K562 (cell line): ENCODE data around the gene ODC1. TPM values are rescaled to one million over a fixed set of nuclear protein-coding genes. Genes with fewer than 3 reads are reported as not detected.
A peak's percentile ranks its signal among the peaks of the same experiment; 100 is the strongest.

Experiments used
- ATF3 ChIP-seq, 2 experiments: fragments of 450-650 bp in 1 of 2; sonication (generic) in 1 of 2; formaldehyde crosslinking in 1 of 2; IDR thresholded peaks in 1 of 2; conservative IDR thresholded peaks in 1 of 2; 2 replicates each; pipeline versions ENCODE4 v1.6.1 to v1.8.1; 2016 to 2023; ENCODE audit warnings: mild to moderate bottlenecking in 2 of 2, moderate library complexity in 2 of 2, inconsistent platforms in 1 of 2, missing genetic modification reagents in 1 of 2
- CCNT2 ChIP-seq: IDR thresholded peaks from 2 replicates; pipeline ENCODE4 v1.6.1; 2011; ENCODE audit warnings: borderline replicate concordance, low read depth, mild to moderate bottlenecking, moderate library complexity, mixed read lengths, low read length; ENCODE audit not compliant: insufficient read length; ENCODE audit errors: extremely low read depth
- CREB1 ChIP-seq, 2 experiments: sonication (generic) in 1 of 2; formaldehyde crosslinking in 1 of 2; IDR thresholded peaks; 2 replicates each; pipeline versions ENCODE4 v1.6.1 to v1.8.0; 2012 to 2022; ENCODE audit warnings: inconsistent platforms in 1 of 2, mild to moderate bottlenecking in 1 of 2, missing genetic modification reagents in 1 of 2, moderate library complexity in 1 of 2
- ERF ChIP-seq: fragments of 450-650 bp; formaldehyde crosslinking; IDR thresholded peaks from 2 replicates; pipeline ENCODE4 v1.4.0; 2020; ENCODE audit warnings: mild to moderate bottlenecking, mixed read lengths
- GABPB1 ChIP-seq: sonication (generic); formaldehyde crosslinking; IDR thresholded peaks from 2 replicates; pipeline ENCODE4 v1.8.0; 2022; ENCODE audit warnings: mild to moderate bottlenecking, missing genetic modification reagents
- GTF2F1 ChIP-seq: IDR thresholded peaks from 2 replicates; pipeline ENCODE4 v1.6.1; 2011; ENCODE audit warnings: low read depth, low read length, improper control_type of control experiment
- JUND ChIP-seq, 2 experiments: IDR thresholded peaks; 2 replicates in 1 of 2; 3 replicates in 1 of 2; pipeline ENCODE4 v1.6.1; 2011; ENCODE audit warnings: borderline replicate concordance in 2 of 2, low read depth in 2 of 2, low read length in 2 of 2, improper control_type of control experiment in 1 of 2, missing biosample characterization in 1 of 2, missing genetic modification characterization in 1 of 2, missing genetic modification reagents in 1 of 2
- MXI1 ChIP-seq: IDR thresholded peaks from 2 replicates; pipeline ENCODE4 v1.6.1; 2011; ENCODE audit warnings: low read depth, mild to moderate bottlenecking, improper control_type of control experiment, low read length
- MYC ChIP-seq, 2 experiments: fragments of 250-450 bp in 1 of 2; sonication (Bioruptor Pico) in 1 of 2; IDR thresholded peaks; 2 replicates each; pipeline versions ENCODE4 v1.5.1 to v1.6.1; 2012 to 2021; ENCODE audit warnings: low read depth in 2 of 2, borderline replicate concordance in 1 of 2, improper control_type of control experiment in 1 of 2, low read length in 1 of 2, mild to moderate bottlenecking in 1 of 2, moderate library complexity in 1 of 2
- PTTG1 ChIP-seq: fragments of 450-650 bp; IDR thresholded peaks from 2 replicates; pipeline ENCODE4 v1.6.1; 2016; ENCODE audit warnings: low read depth, mild to moderate bottlenecking, missing genetic modification characterization, missing compliant biosample characterization
- RBBP5 ChIP-seq: fragments of 200-600 bp; sonication (generic); IDR thresholded peaks from 2 replicates; pipeline ENCODE4 v1.6.1; 2012; ENCODE audit warnings: borderline replicate concordance, mild to moderate bottlenecking, low read length, control low read depth, inconsistent platforms; ENCODE audit not compliant: insufficient read depth, poor library complexity, severe bottlenecking
- ZBTB17 ChIP-seq: fragments of 450-650 bp; formaldehyde crosslinking; IDR thresholded peaks from 2 replicates; pipeline ENCODE4 v1.4.0; 2020; ENCODE audit warnings: mild to moderate bottlenecking
- ZBTB9 ChIP-seq: fragments of 450-650 bp; formaldehyde crosslinking; IDR thresholded peaks from 2 replicates; pipeline ENCODE4 v1.4.0; 2020; ENCODE audit warnings: mild to moderate bottlenecking, moderate library complexity
- ZNF24 ChIP-seq: fragments of 450-650 bp; IDR thresholded peaks from 2 replicates; pipeline ENCODE4 v1.6.1; 2016
- ZNF449 ChIP-seq: fragments of 250-450 bp; sonication (Bioruptor Pico); IDR thresholded peaks from 2 replicates; pipeline ENCODE4 v1.8.0; 2022; ENCODE audit warnings: moderate library complexity, mild to moderate bottlenecking, inconsistent platforms
- ZNF592 ChIP-seq: fragments of 450-650 bp; IDR thresholded peaks from 2 replicates; pipeline ENCODE4 v1.6.1; 2017; ENCODE audit warnings: antibody characterized with exemption, mild to moderate bottlenecking
- polyA plus RNA-seq, 8 experiments: library from polyadenylated mRNA; depleted of rRNA in 4 of 8; stranded (reverse) in 5 of 8; unstranded in 3 of 8; fragments of >200 nt; fragmentation: Nextera tagmentation in 2 of 8; fragmentation: Illumina TruSeq in 1 of 8; extraction: Ambion mirVana in 2 of 8; extraction: Trizol in 1 of 8; gene quantifications; 2 replicates each; pipeline versions ENCODE4 v1.2.1 to v1.2.3, GENCODE V29; 2011 to 2014; ENCODE audit warnings: inconsistent platforms in 1 of 8, missing spikeins in 1 of 8
- total RNA-seq, 7 experiments: library from RNA; depleted of rRNA in 6 of 7; stranded (reverse); fragments of >200 nt in 6 of 7; fragmentation: Illumina TruSeq in 2 of 7; extraction: Trizol in 2 of 7; gene quantifications; 2 replicates each; pipeline versions ENCODE4 v1.2.1 to v1.2.3, GENCODE V29; 2011 to 2021; ENCODE audit warnings: low replicate concordance in 1 of 7

ODC1 gene
- total and polyA plus RNA-seq, 9 of the 15 experiments (the other 6 are each of a cell fraction or from before 2014, with no cell fraction given) = 142 to 563 (median 457) TPM

GRCh38 chr2:10447895-10448575 is at the start of gene ODC1 (continued):
- TF ChIP-seq ERF (CRISPR knock-in tag) = peak; percentile 78; the same call in 1 of the 2 replicates
- peak; percentile 83 for TF ChIP-seq ZBTB9 (CRISPR knock-in tag)
- TF ChIP-seq ZNF449 (CRISPR knock-in tag) = peak; percentile 30; the same call in 1 of the 2 replicates
- 0 out of 2 replicates have a peak, but pooled peaks have one; percentile 14 for TF ChIP-seq ZNF24
- peak; percentile 61; the same call in 1 of the 2 replicates for TF ChIP-seq MXI1
- TF ChIP-seq ZBTB17 (CRISPR knock-in tag) = 0 out of 2 replicates have a peak, but pooled peaks have one; percentile 44
- TF ChIP-seq ZNF592 = peak; percentile 88
- TF ChIP-seq RBBP5 = peak; percentile 73
- TF ChIP-seq GABPB1 (CRISPR knock-in tag) = no peak
- peak; percentile 43; the same call in 1 of the 2 replicates for TF ChIP-seq GTF2F1
- TF ChIP-seq MYC (IDR thresholded peaks at IDR 0.05; ENCODE audit: low read depth, low read length) = peak; percentile 96
- no peak for TF ChIP-seq MYC (CRISPR knock-in tag; IDR thresholded peaks at IDR 0.05; ENCODE audit: borderline replicate concordance, low read depth)
- 0 out of 2 replicates have a peak, but pooled peaks have one; percentile 16 for TF ChIP-seq JUND (IDR thresholded peaks at IDR 0.05; ENCODE audit: borderline replicate concordance, low read depth, low read length)
- no peak for TF ChIP-seq JUND (tag; IDR thresholded peaks at IDR 0.05; ENCODE audit: borderline replicate concordance, low read depth, low read length)
- TF ChIP-seq ATF3 (IDR thresholded peaks at IDR 0.05) = no peak
- TF ChIP-seq ATF3 (CRISPR knock-in tag; conservative IDR thresholded peaks at IDR 0.05) = peak; percentile 45; the same call in 1 of the 2 replicates
- TF ChIP-seq CCNT2 = peak; percentile 78
- TF ChIP-seq PTTG1 (tag) = no peak
- TF ChIP-seq CREB1 (IDR thresholded peaks at IDR 0.05) = peak; percentile 53; the same call in 1 of the 2 replicates
- TF ChIP-seq CREB1 (CRISPR knock-in tag; IDR thresholded peaks at IDR 0.05) = no peak; the same call in 1 of the 2 replicates
